Gastroesophageal sphincter (tissue), 3 donors: ENCODE measurements around the gene ARRB1.

Experiments used
- EP300 ChIP-seq: sonication (generic); formaldehyde crosslinking; IDR thresholded peaks from one replicate; pipeline ENCODE4 v1.6.1; 2017; ENCODE audit warnings: antibody characterized with exemption, mild to moderate bottlenecking
- POLR2A ChIP-seq, 2 donors: fragments of 450-650 bp; IDR thresholded peaks; one replicate each; pipeline ENCODE4 v1.6.1; 2017; ENCODE audit warnings: antibody characterized with exemption in 2 of 2, mild to moderate bottlenecking in 2 of 2, moderate library complexity in 1 of 2
- POLR2AphosphoS5 ChIP-seq: sonication (generic); formaldehyde crosslinking; IDR thresholded peaks from one replicate; pipeline ENCODE4 v1.6.1; 2017; ENCODE audit warnings: antibody characterized with exemption
- TF ChIP-seq, protein P1 (sequence below), 4 experiments: fragments of 200-600 bp in 2 of 4; fragments of 450-650 bp in 2 of 4; sonication (generic) in 1 of 4; IDR thresholded peaks; one replicate each; pipeline ENCODE4 v1.5.1; 2017 to 2019; ENCODE audit warnings: antibody characterized with exemption in 4 of 4, mild to moderate bottlenecking in 2 of 4, moderate library complexity in 2 of 4

DNA sequence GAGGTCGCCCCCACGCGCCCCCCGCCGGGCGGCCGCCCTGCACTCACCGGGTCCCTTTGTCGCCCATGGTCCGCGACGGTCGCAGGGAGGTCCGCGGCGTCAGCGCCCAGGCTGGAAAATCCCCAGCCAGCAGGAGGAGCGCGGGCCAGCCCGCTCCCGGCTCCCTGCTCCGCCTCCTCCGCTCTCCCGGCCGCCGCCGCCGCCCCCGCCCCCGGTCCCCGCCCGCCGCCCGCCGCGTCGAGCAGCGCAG lies at the start of gene ARRB1:
- TF ChIP-seq POLR2A (IDR thresholded peaks at IDR 0.05) (peak in 1 of 2 donors; percentile 20), POLR2AphosphoS5 (no peak), EP300 (no peak)
- TF ChIP-seq, protein P1, sequence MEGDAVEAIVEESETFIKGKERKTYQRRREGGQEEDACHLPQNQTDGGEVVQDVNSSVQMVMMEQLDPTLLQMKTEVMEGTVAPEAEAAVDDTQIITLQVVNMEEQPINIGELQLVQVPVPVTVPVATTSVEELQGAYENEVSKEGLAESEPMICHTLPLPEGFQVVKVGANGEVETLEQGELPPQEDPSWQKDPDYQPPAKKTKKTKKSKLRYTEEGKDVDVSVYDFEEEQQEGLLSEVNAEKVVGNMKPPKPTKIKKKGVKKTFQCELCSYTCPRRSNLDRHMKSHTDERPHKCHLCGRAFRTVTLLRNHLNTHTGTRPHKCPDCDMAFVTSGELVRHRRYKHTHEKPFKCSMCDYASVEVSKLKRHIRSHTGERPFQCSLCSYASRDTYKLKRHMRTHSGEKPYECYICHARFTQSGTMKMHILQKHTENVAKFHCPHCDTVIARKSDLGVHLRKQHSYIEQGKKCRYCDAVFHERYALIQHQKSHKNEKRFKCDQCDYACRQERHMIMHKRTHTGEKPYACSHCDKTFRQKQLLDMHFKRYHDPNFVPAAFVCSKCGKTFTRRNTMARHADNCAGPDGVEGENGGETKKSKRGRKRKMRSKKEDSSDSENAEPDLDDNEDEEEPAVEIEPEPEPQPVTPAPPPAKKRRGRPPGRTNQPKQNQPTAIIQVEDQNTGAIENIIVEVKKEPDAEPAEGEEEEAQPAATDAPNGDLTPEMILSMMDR (IDR thresholded peaks at IDR 0.05) = peak in 2 of 4 experiments; percentile 8 to 35
